ENCODE measurements around the gene OR6Q1.

- no peak for TF ChIP-seq CTCF (IDR thresholded peaks at IDR 0.05; ENCODE audit: low read depth, low read length)
- TF ChIP-seq EZH2phosphoT487 (IDR thresholded peaks at IDR 0.05; ENCODE audit: low read depth): no peak
Measured at GRCh38 chr11:58004664-58005063, 26.1 kb upstream of the OR6Q1 start.

All from OCI-LY3 (cell line).